Measurements from ENCODE around the gene ZBTB18.

DNA sequence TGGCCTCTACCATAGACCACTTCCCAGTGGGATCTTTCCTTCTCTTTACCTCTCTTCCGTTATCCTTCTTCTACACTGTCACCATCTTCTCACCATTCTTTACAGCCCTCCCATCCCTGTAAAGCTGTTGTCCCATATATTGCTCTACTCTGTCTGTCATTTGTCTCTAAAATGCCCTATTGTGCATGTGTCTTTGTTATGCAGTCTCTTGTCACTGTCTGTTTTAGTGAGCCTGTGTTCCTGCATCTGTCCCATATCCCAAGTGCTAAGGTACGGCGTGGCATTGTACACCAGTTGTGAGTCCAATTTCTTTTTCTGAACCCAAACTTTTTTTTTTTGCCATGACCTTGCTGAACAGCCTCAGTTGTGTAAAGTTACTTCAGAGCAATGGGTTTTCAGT, 8.8 kb upstream of the ZBTB18 start:
- no peak for TF ChIP-seq CTCF (IDR thresholded peaks at IDR 0.05; ENCODE audit: low read depth, low read length)
- TF ChIP-seq MAX (IDR thresholded peaks at IDR 0.05; ENCODE audit: low read depth, low read length) = no peak
